Activated CD4-positive, alpha-beta T cell treated with anti-CD3 and anti-CD28 coated beads for 4 hours (primary cell): ENCODE data around the gene AGBL1.
A peak's percentile ranks its signal among the peaks of the same experiment; 100 is the strongest.

Experiments used
- DNase-seq, 2 donors: peaks; one replicate each; pipeline ENCODE4 v3.0.0-alpha.2; 2020

Gene AGBL1

DNA sequence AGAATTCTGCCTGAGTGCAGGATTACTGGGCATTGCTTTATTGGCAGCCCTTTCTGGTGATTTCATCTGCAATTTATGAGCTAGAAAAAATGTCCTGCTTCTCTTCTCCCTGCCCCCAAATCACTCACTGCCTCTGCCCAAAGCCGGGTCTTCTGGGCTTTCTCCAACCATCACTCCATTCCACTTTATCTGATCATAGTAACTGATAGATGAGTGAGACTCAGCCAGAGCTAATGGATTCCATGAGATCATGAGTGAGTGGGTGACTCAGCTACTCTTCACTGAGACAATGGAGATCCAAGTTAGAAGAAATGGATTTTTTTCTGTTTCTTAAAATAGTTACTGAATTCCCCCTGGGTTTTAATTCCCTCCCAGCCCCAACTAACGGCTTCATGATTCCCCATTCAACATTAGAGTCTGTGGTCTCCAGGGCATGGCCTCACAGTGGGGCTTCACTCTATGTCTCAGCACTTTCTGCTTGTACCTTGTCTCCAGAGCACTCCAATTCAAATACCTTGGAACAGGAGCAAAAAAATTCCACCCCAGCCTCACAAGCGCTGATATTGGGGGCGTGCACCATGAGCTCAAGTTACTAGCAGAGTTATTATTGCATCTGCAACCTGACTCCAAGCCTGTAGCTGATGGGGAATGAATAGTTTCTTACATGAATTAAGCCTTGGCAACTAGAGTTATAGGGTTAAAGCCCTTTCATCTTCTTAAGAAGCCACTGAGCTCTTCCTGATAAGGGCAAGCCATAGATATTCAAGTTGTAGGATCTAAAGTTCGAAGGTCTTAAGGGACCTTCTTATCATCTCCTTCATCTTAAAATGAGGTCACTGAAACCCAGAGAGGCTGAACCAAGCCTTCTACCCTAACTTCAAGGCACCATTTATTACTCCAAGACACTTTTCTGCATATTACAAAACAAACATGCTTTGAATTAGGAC lies 85.9 kb downstream of the AGBL1 start:
- DNase-seq: no peak

DNA sequence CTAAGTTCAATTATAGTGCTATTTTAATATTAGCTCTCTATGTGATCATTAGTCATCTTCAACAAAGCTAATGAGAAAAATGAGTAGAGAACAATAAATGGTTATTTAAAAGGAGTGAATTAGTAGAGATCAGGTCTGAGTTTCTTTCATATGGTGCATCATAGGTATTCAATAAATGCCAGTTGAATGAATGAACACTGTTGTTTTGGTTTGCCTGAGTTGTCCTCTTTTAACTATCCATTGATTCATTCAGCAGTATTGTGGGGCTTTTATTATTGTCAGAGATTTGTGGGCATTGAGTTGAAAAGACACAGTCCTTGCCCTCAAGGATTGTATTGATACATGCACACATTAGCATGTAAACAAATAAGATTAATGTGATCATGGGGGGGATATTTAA lies 88.2 kb downstream of the AGBL1 start:
- no peak for DNase-seq

DNA sequence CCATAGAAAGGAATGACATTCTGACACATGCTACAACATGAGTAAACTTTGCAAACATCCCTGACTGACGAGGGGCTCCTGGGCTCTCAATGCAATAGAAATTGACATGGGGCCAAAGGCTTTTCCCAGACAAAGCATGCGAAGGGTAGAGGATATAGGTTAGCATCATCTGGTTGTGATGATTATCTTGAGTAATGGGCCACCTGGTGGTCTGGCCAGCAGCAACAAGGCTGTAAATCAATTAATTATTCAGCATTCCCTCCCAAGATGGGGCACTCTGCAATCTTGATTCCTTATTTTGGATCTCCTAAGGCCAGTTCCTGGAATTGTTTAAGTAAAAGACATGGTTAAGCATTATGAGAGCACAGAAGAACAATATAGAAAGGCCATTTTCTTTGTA lies 99.2 kb downstream of the AGBL1 start:
- DNase-seq: no peak

DNA sequence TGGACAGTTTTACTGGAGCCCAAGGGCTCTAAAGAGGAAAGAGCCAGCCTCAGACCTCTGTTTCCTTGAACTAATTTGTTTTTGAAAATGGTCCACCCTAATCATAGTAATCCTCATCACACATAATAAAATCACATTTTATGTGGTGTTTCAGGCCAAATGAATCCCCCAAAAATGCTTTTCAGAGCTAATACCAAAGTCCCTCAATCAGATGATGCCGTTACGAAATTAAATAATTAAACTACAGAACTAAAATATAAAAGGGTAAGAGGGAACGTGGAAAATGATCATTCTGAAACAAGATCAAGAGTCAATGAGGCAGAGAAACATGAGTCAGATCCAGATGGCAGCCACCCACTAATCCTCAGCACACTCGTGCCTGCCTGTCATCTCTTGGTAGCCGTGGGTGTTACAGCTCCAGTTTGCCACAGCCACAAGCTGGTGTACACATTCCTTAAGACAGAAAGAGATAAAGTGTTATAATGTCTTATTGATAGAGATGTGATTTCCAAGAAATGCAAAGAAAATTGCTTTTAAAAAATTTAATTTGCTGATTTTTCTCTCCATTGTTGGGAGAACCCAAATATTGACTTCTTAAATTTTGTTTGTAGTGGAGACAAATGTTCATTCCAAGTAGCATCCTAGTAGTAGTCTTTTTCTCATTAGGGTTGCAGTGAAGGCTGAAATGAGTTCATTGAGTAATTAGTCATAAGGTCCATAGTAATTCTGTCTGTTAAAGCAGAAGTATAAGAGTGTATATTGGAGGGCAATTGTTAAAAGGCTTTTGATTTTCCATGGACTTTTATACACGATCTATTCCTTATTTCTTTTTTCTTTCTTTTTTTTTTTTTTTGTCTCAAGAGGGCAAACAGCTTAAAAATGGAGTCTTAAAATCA lies 104.2 kb downstream of the AGBL1 start:
- DNase-seq: no peak

DNA sequence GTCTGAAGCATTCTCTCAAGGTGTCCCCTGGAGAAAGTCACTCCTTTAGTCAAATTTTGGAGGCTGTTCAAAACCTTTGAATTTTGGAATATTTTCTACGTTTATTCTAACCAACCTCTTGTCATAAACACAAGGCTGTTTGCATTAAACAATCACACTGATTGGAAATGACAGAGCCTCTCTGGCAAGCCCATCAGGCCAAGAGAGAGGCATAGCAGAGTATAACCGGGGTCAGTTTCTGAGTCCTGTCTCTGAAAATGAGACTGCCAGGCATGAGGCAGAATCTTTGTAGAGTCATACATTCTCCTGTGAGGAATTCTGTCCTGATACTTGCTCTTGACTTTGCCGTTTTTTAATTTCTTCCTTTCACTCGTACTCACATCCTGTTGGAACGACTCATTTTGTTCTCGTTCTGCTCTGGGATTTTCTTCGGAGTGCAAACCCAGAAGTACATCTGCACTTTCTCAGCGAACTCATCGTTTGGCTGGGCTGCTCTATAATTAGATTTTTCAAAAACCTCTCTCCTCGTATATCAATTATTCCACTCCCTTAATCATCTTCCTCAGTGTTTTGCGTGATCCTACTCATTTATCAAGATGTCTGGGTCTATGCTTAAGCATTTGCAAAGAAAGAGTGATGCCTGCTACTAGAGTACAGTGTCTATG lies 114.2 kb downstream of the AGBL1 start:
- DNase-seq: no peak

DNA sequence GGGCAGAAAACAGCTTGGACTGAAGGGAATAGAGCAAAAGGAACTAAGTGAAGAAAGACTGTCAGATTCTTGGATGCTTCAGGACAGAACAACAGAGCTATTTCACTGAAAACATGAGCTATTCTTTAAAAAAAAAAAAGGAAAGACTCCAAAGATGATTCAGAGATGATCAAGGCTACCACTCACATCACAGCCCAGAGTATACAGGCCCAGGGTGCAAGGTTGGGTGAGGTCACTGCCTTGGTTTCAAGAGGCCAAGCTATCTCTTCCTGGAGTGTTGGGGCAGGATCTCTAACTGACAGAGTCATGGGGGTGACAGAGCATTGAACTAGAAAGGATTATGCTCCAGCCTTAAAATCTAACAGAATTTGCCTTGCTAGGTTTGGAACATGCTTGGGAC lies 118.1 kb downstream of the AGBL1 start:
- no peak for DNase-seq

DNA sequence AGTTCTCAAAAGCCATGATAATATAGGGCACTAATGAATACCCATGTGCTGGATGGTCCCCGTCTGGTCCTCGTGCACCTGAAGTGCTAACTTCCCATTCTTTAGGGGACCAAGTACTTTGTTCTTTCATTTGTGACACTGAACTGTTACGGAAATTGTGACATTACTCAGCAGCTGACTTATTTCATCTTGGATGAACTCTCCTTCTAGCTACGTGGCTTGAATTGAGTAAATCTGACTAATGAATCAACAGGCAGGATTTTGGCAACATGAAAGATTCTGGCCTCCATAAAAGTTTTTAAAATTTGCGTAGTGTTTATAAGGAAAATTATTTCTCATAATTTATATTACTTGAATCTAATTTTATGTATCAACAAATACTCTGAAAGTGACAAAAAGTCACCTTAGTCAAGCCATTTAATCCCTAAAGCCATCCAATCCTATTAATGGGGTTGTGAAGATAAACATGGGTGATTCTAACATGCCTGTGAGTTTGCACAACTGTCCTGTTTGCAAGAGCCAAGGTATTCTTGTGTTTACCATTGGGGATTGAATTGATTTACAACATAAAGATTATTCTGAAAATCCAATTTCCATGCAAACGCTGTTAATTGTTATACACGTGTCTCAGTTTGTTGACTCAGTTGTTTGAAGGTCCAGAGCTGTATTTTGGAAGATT lies 119.9 kb downstream of the AGBL1 start:
- no peak for DNase-seq

DNA sequence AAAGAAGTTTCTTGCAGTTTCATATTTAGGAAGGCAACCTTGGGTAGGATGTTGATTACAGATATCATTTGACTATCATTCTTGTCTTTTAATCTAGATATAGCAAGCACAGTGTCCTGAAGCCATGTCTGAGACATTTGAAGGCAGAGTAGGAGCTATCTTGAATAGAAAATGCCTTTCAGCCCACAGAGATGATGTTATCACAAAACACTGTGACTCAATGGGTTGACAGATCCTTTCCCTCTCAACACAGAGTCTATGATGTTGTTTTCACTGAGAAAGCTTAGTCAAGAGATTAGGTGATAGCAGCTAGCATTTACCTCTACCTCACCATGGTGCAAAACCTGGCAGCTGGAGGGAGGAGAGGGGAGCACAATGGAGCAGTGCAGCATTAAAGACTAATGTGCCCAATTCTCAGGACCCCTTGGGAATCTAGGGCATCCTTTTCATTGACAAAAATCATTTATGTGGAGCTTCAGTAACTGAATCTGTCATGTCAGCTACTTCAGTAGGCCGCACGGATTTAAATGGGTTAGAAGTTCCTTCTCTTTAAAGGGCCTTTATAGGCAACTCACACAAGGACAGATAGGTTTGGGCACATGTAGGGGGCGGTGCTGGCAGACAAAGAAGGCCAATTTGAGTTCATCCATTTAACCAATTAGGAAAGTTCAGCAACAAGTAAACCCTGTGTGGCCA lies 121.8 kb downstream of the AGBL1 start:
- DNase-seq: no peak

DNA sequence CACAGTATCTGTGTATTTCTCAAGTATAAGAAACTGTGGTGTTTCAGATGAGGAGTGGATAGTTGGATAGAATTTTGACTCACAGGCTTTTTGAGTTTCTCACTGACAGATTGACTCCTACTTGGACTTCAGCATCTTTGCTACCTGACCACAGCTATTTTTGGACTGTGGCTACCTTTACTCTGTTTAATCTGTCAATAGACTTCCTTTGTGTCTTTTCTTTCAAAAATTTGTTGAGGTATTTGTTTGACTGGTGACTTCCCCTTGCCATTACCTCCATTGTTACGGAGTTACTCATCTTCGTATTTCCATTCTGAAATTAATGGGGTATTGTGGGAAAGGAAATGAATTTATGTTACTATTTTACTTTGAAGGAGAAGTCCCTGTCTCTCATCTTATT lies 123.8 kb downstream of the AGBL1 start:
- no peak for DNase-seq

DNA sequence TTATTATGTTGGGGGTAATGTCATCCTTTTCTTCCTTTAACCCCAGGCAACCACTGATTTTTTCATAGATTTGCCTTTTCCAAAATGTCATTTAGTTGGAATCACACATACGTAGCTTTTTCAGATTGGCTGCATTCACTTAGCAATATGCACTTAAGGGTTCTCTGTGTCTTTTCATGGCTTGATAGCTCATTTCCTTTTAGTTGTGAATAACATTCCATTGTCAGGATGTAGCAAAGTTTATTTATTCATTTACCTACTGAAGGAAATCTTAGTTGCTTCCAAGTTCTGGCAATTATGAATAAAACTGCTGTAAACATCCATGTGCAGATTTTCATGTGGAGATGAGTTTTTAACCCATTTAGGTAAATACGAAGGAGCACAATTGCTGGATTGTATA lies 125.4 kb downstream of the AGBL1 start:
- no peak for DNase-seq

DNA sequence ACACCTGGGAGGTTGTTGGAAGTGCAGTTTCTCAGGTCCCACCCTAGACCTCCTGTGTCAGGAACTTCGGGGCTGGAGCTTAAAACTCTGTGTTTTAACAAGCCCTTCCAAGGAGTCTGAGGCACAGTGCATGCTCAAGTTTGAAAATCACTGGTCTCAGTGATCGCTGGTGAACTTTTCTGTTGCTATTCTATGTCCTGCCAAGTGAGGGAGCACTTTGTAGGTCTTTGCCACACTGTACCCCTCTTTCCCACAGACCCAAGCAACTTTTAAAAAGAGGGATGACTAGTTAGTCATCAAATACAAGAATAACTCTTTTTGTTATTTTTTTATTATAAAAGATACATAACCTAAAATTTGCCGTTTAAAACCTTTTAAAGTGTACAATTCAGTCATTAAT lies 133.7 kb downstream of the AGBL1 start:
- DNase-seq: no peak

DNA sequence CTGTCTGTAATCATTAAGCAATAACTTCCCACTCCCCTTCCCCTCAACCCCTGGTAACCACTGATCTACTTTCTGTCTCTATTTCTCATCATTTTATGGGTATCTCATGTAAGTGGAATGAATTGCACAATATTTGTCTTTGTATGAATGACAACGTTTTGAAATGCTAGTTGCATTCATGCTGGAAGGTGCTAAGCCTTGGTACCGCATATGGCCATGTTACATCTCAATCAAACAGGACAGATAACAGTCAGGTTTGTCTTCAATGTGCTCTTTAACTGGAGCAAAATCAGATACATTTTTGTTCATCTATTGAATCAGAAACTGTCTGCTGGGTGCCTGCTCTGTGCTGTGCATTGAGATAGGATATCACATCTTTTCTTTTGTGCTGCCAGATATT lies 134.2 kb downstream of the AGBL1 start:
- DNase-seq: no peak

DNA sequence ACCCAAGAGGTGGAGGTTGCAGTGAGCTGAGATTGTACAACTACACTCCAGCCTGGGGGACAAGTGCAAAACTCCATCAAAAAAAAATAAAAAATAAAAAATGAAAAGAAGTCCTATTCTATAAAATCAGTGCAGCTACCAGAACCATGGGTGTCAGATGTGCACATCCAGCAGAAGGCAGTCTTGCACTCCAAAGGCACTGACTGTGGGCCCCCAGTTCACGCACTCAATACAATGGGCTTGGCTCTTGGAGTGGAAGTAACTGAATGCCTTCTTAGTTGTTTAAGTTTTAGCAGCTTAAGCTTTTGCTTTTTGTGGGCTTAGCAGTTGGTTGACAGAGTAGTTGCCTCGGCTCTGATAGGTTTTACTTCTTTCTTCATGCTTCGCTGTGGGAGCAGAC lies 141.4 kb downstream of the AGBL1 start:
- no peak for DNase-seq

DNA sequence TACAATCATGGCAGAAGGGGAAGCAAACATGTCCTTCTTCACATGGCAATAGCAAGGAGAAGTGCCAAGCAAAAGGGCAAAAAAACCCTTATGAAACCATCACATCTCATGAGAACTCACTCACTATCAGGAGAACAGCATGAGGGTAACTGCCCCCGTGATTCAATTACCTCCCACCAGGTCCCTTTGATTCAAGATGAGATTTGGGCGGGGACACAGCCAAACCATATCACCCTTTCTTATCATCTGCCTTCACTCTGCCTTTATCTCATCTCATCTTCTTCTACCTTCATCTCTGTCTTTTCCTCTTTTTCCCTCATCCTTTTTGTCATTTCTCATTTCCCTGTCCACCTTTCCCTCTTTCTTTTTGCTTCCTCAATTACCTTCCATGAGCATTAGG lies 149.6 kb downstream of the AGBL1 start:
- DNase-seq: no peak

DNA sequence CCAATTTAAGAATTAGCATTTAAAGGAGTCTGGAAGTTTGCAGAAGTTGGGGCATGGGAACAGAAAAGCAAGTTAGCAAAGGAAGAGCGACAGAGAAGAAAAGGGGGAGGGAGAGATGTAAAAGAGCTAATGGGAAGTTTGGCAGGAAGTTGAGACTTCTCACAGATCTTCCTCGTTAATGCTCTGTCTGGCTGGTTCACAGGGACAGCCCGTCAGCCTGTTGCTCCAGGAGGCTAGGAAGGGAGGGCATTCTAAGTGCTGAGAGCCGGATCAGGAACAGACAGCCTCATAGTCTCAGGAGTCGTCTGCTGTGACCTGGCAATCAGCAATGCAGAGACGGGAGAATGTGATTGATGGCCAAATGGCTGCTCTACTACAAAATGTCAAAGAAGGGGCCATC lies 150.3 kb downstream of the AGBL1 start:
- no peak for DNase-seq

DNA sequence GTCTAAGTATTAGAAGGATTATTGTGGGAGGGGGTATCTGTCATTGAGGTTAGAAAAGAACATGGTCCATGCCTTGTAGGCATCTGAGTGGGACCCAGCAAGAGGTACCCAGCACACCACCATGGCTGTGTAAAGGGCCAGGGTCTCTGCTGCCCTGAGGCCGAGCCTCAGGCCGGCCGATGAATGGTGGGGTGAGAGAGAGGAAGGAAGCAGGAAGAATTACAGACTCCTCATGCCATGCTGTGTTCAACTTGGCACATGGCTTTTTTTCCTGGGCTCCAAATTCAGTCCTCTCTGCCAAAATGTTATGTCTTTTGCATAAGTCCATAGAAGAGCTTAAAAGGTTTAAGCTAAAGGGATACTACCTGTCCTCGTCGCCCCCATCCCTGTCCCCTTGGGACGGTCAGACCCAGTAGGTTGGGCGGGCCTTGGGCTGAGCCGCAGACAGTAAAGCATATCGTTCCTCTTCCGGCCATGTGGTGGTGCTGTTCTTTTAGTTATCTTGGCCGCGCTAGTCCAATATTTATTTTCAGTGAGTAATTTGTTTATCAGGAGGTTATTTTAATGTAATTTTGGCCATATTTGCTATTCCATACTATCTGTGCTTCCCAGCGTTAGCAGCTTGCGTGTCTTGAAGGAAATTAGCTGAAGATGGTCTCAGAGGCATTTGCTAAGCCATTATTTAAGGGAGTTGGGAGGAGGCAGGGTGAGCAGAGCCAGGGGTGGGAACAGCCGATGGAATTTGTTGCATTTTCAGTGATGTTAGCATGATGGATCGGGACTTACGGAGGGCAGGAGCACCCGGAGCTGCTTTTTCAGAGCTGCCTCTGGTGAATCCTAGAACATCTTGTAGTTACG lies 152.4 kb downstream of the AGBL1 start:
- DNase-seq: peak; percentile 6 to 23

DNA sequence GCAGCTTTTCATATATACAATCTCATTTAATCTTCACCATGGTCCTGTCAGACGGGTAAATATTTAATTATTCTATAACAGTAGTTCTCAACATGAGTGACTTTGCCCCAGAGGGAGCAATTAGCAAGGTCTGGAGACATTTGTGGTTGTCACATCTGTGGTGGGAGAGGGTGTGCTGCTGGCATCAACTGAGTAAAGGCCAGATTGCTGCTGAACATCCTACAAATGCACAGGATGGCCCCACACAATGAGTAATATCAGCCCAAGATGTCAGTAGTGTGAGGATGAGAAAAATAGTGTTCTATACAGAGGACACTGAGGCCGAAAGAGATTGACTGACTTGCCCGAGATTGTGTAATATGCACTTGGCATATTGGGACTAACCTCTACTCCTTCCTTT lies 156.0 kb downstream of the AGBL1 start:
- DNase-seq: no peak

DNA sequence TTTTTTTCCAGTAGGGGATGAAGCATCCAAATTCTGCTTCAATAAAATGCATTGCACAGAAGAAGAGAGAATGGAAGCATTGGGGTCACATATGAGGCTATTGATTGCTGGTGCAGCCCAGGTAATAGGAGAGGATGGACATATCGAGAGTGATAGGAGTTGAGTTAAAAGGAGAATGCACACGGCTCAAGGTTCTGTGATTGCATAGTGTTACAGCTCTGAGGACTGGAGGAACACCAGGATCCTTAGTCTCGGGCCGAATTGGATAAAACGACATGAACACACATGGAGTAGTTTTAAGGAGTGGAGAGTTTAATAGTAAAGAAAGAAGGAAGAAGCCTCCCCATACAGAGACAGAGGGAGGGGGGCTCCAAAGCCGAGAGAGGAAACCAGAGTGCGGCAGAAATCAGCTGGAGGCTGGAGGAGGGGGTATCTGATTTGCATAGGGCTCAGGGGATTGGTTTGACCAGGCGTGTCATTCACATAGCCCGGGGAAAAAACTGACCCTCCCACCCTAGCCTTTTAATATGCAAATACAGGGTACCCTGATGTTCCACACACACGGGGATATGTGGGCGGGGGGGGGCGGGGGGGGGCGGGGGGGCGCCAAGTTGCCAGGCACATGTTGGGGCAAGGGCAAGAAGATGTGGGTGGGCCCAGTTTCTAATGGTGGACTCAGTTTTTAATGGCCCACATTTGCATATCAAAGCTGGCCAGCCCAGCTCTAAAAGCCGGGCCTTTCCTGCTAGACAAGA lies 156.9 kb downstream of the AGBL1 start:
- no peak for DNase-seq

DNA sequence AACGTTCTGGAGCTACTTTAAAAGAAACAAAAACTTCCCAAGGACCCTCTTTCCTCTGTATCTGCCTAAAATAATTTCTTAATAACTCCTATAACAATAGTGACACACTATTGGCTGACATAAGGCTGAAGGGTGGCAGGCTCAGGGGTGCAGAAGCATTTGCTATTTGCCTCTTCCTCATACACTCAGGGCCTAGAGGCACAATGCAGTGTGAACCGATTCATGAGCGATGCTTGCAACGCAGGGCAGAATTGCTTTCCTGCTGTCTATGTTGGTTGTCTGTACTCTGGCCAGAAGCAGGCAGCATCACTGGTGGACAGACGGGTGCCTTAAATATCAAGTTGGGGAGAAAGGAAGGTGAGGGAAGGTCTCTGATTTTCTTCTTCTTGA lies 157.4 kb downstream of the AGBL1 start:
- no peak for DNase-seq

DNA sequence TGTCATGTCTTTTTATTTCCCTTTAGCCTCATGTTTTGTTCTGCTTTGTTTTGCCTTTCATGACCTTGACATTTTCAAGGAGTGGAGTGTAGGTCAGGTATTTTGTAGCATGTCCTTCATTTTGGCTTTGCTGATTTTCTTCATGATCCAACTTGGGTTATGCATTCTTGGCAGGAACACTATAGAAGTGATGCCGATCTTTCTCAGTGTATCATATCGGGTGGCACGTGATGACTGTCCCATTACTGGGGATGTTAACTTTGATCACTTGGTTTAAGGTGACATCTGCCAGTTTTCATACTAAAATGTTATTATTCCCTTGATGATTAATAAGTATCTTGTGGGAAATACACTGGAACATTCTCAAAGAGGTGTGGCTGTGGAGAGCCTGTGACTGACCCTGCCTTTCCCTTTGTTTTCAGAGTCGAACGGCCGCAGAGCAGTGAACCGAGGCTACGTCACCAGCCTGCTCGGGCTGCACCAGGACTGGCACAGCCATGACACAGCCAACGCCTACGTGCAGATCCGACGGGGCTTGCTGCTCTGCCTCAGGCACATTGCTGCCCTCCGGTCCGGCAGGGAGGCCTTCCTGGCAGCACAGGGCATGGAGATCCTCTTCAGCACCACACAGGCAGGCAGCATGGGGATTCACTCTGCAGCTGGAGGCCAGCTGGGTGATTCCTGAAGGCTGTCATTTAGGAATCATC lies 167.7 kb downstream of the AGBL1 start:
- no peak for DNase-seq
